ENCODE measurements around the gene ZNF571. TPM values are rescaled to one million over a fixed set of nuclear protein-coding genes. Genes with fewer than 3 reads are reported as not detected.

The ZNF571 gene
- total RNA-seq, 1 donor from 2014 or later = 11.2 TPM

GRCh38 chr19:37572203-37572602 is 22.4 kb downstream of the ZNF571 start:
- Mint-ChIP-seq H3K27me3 (no peaks in the 10 kb centered on the region), H3K36me3 (ENCODE audit: insufficient read depth) (peaks cover 60% of the 10 kb centered on the region), H3K9me3 (ENCODE audit: low read depth) (peaks cover 57% of the 10 kb centered on the region), H3K27ac (no peak overlapping the region), H3K4me3 (ENCODE audit: low read depth) (no peak overlapping the region), H3K4me1 (ENCODE audit: low read depth) (no peaks in the 10 kb centered on the region)
- no peak for TF ChIP-seq CTCF (IDR thresholded peaks at IDR 0.05; ENCODE audit: unreplicated experiment)
- no peak for DNase-seq (ENCODE audit: low spot score, unreplicated experiment)

- Mint-ChIP-seq H3K9me3 (ENCODE audit: low read depth) (peaks cover 66% of the 10 kb centered on the region), H3K4me3 (ENCODE audit: low read depth) (no peak overlapping the region), H3K36me3 (ENCODE audit: insufficient read depth) (peaks cover 84% of the 10 kb centered on the region), H3K4me1 (ENCODE audit: low read depth) (no peaks in the 10 kb centered on the region), H3K27ac (no peak overlapping the region), H3K27me3 (no peaks in the 10 kb centered on the region)
- no peak for TF ChIP-seq CTCF (IDR thresholded peaks at IDR 0.05; ENCODE audit: unreplicated experiment)
- no peak for DNase-seq (ENCODE audit: low spot score, unreplicated experiment)
Measured at GRCh38 chr19:37565370-37565669, 29.3 kb downstream of the ZNF571 start.

GRCh38 chr19:37564624-37565369 is 29.8 kb downstream of the ZNF571 start:
- DNase-seq (ENCODE audit: low spot score, unreplicated experiment) = no peak
- Mint-ChIP-seq H3K27me3 (no peaks in the 10 kb centered on the region), H3K9me3 (ENCODE audit: low read depth) (peaks cover 62% of the 10 kb centered on the region), H3K27ac (no peak overlapping the region), H3K36me3 (ENCODE audit: insufficient read depth) (peaks cover 79% of the 10 kb centered on the region), H3K4me1 (ENCODE audit: low read depth) (no peaks in the 10 kb centered on the region), H3K4me3 (ENCODE audit: low read depth) (no peak overlapping the region)
- no peak for TF ChIP-seq CTCF (IDR thresholded peaks at IDR 0.05; ENCODE audit: unreplicated experiment)

- Mint-ChIP-seq H3K27me3 (no peaks in the 10 kb centered on the region), H3K36me3 (ENCODE audit: insufficient read depth) (peaks cover 80% of the 10 kb centered on the region), H3K4me3 (ENCODE audit: low read depth) (no peak overlapping the region), H3K9me3 (ENCODE audit: low read depth) (peaks cover 58% of the 10 kb centered on the region), H3K27ac (no peak overlapping the region), H3K4me1 (ENCODE audit: low read depth) (no peaks in the 10 kb centered on the region)
- TF ChIP-seq CTCF (IDR thresholded peaks at IDR 0.05; ENCODE audit: unreplicated experiment) = no peak
- DNase-seq (ENCODE audit: low spot score, unreplicated experiment) = no peak
Measured at GRCh38 chr19:37563518-37563917, 31.1 kb downstream of the ZNF571 start.

- no peak overlapping the region for H3K27ac Mint-ChIP-seq
- TF ChIP-seq CTCF (IDR thresholded peaks at IDR 0.05; ENCODE audit: unreplicated experiment) = no peak
- H3K36me3 Mint-ChIP-seq (ENCODE audit: insufficient read depth) = peaks cover 41% of the 10 kb centered on the region
- H3K4me3 Mint-ChIP-seq (ENCODE audit: low read depth) = no peak overlapping the region
- DNase-seq (ENCODE audit: low spot score, unreplicated experiment) = no peak
- H3K9me3 Mint-ChIP-seq (ENCODE audit: low read depth) = peaks cover 56% of the 10 kb centered on the region
- no peaks in the 10 kb centered on the region for H3K4me1 Mint-ChIP-seq (ENCODE audit: low read depth)
- no peaks in the 10 kb centered on the region for H3K27me3 Mint-ChIP-seq
Measured at GRCh38 chr19:37551129-37551993, 43.2 kb downstream of the ZNF571 start.
